GM19397 (cell line): ENCODE measurements around the gene DNAH2.
"Not testable (repeated sequence)": the region's sequence is repeated elsewhere in the genome, so short reads cannot be mapped to it uniquely, and the experiment has no call there.

Source experiments
- ATAC-seq: cut with Tn5 transposase; IDR thresholded peaks from one replicate; pipeline ENCODE4 v1.9.1; 2021; ENCODE audit warnings: mild to moderate bottlenecking, moderate library complexity; ENCODE audit not compliant: unreplicated experiment

The DNAH2 gene

GRCh38 chr17:7862692-7863437, 145.3 kb downstream of the DNAH2 start:
- ATAC-seq = no peak

GRCh38 chr17:7864384-7864783, 146.8 kb downstream of the DNAH2 start:
- ATAC-seq = not testable (repeated sequence)

- no peak for ATAC-seq
These were observed 147.6 kb downstream of the DNAH2 start for GRCh38 chr17:7864995-7865650.

- ATAC-seq = no peak
These were observed 150.4 kb downstream of the DNAH2 start for GRCh38 chr17:7867881-7868329.

GRCh38 chr17:7873051-7873450, 155.5 kb downstream of the DNAH2 start:
- ATAC-seq = no peak

- no peak for ATAC-seq
These were observed 158.3 kb downstream of the DNAH2 start for GRCh38 chr17:7875804-7876370.

- no peak for ATAC-seq
These were observed 160.7 kb downstream of the DNAH2 start for GRCh38 chr17:7878234-7878633.

- no peak for ATAC-seq
These were observed 162.7 kb downstream of the DNAH2 start for GRCh38 chr17:7880076-7880868.

GRCh38 chr17:7881276-7882054, 163.9 kb downstream of the DNAH2 start:
- ATAC-seq = no peak

GRCh38 chr17:7882068-7882467, 164.5 kb downstream of the DNAH2 start:
- ATAC-seq = no peak

GRCh38 chr17:7882629-7883028, 165.1 kb downstream of the DNAH2 start:
- ATAC-seq = no peak
